Psoas muscle (tissue), 8 donors: Measurements from ENCODE around the gene PDLIM3. TPM values are rescaled to one million over a fixed set of nuclear protein-coding genes. Genes with fewer than 3 reads are reported as not detected.

Experiments
- ATAC-seq, 4 donors: fragments of 200-7000 bp; cut with Tn5 transposase; one replicate each; pipeline ENCODE4 v1.9.1; 2020; ENCODE audit warnings: moderate library complexity in 3 of 4, mild to moderate bottlenecking in 2 of 4
- DNase-seq, 2 donors: peaks; one replicate each; pipeline ENCODE4 v3.0.0-alpha.2; 2020
- H3K27ac ChIP-seq: fragments of 200-600 bp; one replicate; pipeline ENCODE4 v1.8.0; 2022
- H3K27me3 ChIP-seq, 3 donors: fragments of 200-600 bp in 1 of 3; one replicate each; pipeline versions ENCODE4 v1.6.1 to v1.8.0; 2013 to 2022; ENCODE audit warnings: low read length in 2 of 3, mild to moderate bottlenecking in 2 of 3, moderate library complexity in 1 of 3; ENCODE audit not compliant: insufficient read depth in 3 of 3
- H3K36me3 ChIP-seq, 2 donors: fragments of 200-600 bp in 1 of 2; one replicate each; pipeline versions ENCODE4 v1.6.1 to v1.8.0; 2013 to 2022; ENCODE audit warnings: low read depth in 1 of 2, mild to moderate bottlenecking in 1 of 2, moderate library complexity in 1 of 2; ENCODE audit not compliant: insufficient read depth in 1 of 2
- H3K4me1 ChIP-seq: fragments of 200-600 bp; one replicate; pipeline ENCODE4 v1.8.0; 2022
- H3K4me3 ChIP-seq: fragments of 200-600 bp; one replicate; pipeline ENCODE4 v1.8.0; 2022; ENCODE audit warnings: mild to moderate bottlenecking
- H3K9me3 ChIP-seq: fragments of 200-600 bp; one replicate; pipeline ENCODE4 v1.8.0; 2022
- CTCF ChIP-seq: fragments of 200-600 bp; IDR thresholded peaks from one replicate; pipeline ENCODE4 v1.8.0; 2022; ENCODE audit warnings: antibody characterized with exemption
- WGBS, 3 donors: extraction: QIAGEN DNeasy Blood & Tissue Kit; methylation state at CpG; one replicate each; pipeline versions ENCODE4 v1.1.6 to v1.1.7; 2013; 5-methylcytosine and 5-hydroxymethylcytosine counted together
- intact Hi-C, 2 donors: fragments of 100-400 bp; cut with DNase I; formaldehyde crosslinking; loops; one replicate each; pipeline versions ENCODE4 v1.11.0 to v1.14.2; 2022
- polyA plus RNA-seq, 3 donors: library from polyadenylated mRNA; stranded (reverse); fragments of 200-250 nt; gene quantifications; one replicate each; pipeline ENCODE4 v1.2.3, GENCODE V29; 2013
- total RNA-seq, 4 donors: library from RNA; stranded (reverse); fragmentation: NEBNext Ultra II Directional in 2 of 4; extraction: Animal tissue kit (Norgen Biotek cat#: 25700) in 2 of 4; gene quantifications; one replicate each; pipeline versions ENCODE4 v1.2.1 to v1.2.4, GENCODE V29; 2021 to 2023
- donor health status: healthy with polysubstance abuse.
- donor health status: DM: no; HTN: no; CAD: no; lungs with moderate emphysema.
- donor health status: Bipolar disorder and iron deficiency.
- donor health status: healthy.
- donor health status: DM: yes; HTN: yes; CAD: no.
- donor health status: DM: no; HTN: no; CAD: no.
- donor health status: DM: no; HTN: no; CAD: no.
- donor health status: DM: yes; HTN: yes; CAD: no.

PDLIM3 gene
- total and polyA plus RNA-seq, 7 donors: 703 to 5,341 (median 2,718) TPM

- H3K4me1 ChIP-seq: peaks cover 44% of the 10 kb centered on the region
- intact Hi-C loops: no loop called here
- H3K9me3 ChIP-seq: no peaks in the 10 kb centered on the region
- peak overlapping the region; percentile 87 for H3K27ac ChIP-seq
- ATAC-seq (peak in 1 of 4 donors; percentile 7), DNase-seq (no peak)
- 81 to 89% (median 85%) methylated on average over 20 of the region's 20 CpGs for WGBS, 3 donors
- no peaks in the 10 kb centered on the region for H3K27me3 ChIP-seq
- no peak overlapping the region for H3K4me3 ChIP-seq
- H3K36me3 ChIP-seq: peaks cover 3 to 97% of the 10 kb centered on the region in 2 donors
- TF ChIP-seq CTCF: no peak
Measured at GRCh38 chr4:185506422-185506821, 28.9 kb downstream of the PDLIM3 start.

- H3K4me3 ChIP-seq: peak overlapping the region; percentile 0
- TF ChIP-seq CTCF: no peak
Measured at GRCh38 chr4:185504098-185505047, 30.9 kb downstream of the PDLIM3 start.

GRCh38 chr4:185502386-185502785 is 32.9 kb downstream of the PDLIM3 start:
- WGBS, 3 donors: 75 to 84% (median 79%) methylated on average over 11 of the region's 11 CpGs
- H3K4me1 ChIP-seq: peaks cover 17% of the 10 kb centered on the region
- H3K27ac ChIP-seq: peak overlapping the region; percentile 87
- no peaks in the 10 kb centered on the region for H3K27me3 ChIP-seq
- ATAC-seq (no peak), DNase-seq (no peak)
- TF ChIP-seq CTCF: no peak
- no peak overlapping the region for H3K4me3 ChIP-seq
- H3K36me3 ChIP-seq: peaks cover 0 to 65% of the 10 kb centered on the region in 2 donors
- intact Hi-C loops: no loop called here
- H3K9me3 ChIP-seq: no peaks in the 10 kb centered on the region

More at GRCh38 chr4:185504098-185505047, 30.9 kb downstream of the PDLIM3 start:
- ATAC-seq (peak; percentile 60 to 71 (median 68)), DNase-seq (peak; percentile 77 to 92)
- intact Hi-C loops: no loop called here
- no peaks in the 10 kb centered on the region for H3K27me3 ChIP-seq
- peak overlapping the region; percentile 87 for H3K27ac ChIP-seq
- H3K4me1 ChIP-seq: peaks cover 30% of the 10 kb centered on the region
- WGBS, 3 donors: 23 to 30% (median 26%) methylated on average over 21 of the region's 21 CpGs
- H3K36me3 ChIP-seq: peaks cover 3 to 85% of the 10 kb centered on the region in 2 donors
- H3K9me3 ChIP-seq: no peaks in the 10 kb centered on the region

- no peak overlapping the region for H3K4me3 ChIP-seq
- ATAC-seq (peak in 1 of 4 donors; percentile 1), DNase-seq (no peak)
- H3K27me3 ChIP-seq: no peaks in the 10 kb centered on the region
- TF ChIP-seq CTCF: no peak
- H3K27ac ChIP-seq: peak overlapping the region; percentile 87
- intact Hi-C loops: no loop called here
- H3K4me1 ChIP-seq: peaks cover 8% of the 10 kb centered on the region
- H3K9me3 ChIP-seq: no peaks in the 10 kb centered on the region
- H3K36me3 ChIP-seq: peaks cover 0 to 47% of the 10 kb centered on the region in 2 donors
- WGBS, 3 donors: 4 to 21% (median 13%) methylated on average over 1 of the region's 1 CpG
Measured at GRCh38 chr4:185500576-185500975, 34.7 kb downstream of the PDLIM3 start.
